NCI-H2107 treated with DMSO at 0.1 percent for 48 hours (cell line): ENCODE measurements around the gene SV2A.
"Not testable (repeated sequence)": the region's sequence is repeated elsewhere in the genome, so short reads cannot be mapped to it uniquely, and the experiment has no call there.

Source experiments
- DNase-seq: peaks from one replicate; lab custom pipeline; 2025; ENCODE audit not compliant: unreplicated experiment; lab: John Stamatoyannopoulos, UW

Gene SV2A

DNA sequence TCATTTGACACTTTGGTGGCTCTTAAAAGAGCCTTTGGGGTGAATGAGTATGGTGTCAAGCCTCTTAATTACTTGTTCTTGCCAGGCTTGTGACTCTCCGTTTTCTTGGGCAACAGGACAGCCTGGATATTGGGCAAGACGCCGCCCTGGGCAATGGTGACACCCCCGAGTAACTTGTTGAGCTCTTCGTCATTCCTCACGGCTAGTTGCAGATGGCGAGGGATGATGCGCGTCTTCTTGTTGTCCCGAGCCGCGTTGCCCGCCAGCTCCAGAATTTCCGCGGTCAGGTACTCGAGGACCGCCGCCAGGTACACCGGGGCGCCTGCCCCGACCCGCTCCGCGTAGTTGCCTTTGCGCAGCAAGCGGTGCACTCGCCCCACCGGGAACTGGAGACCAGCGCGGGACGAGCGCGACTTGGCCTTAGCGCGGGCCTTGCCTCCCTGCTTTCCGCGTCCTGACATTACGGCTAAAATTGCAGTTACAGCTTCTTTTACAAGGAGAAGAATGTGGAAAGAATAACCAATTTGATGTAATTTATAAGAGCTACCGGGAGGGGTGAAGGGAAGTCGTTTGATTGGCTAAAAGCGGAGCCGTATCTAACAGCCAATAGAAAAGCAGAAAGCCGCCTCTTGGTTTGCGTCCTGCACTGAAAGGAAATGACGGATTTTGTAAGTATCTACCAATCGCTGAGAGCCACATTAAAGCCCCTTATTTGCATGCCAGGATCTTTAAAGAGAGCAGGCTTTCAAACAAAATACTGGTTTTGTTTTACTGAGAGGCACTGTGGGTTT, 30.0 kb downstream of the SV2A start:
- DNase-seq = peak; percentile 99

DNA sequence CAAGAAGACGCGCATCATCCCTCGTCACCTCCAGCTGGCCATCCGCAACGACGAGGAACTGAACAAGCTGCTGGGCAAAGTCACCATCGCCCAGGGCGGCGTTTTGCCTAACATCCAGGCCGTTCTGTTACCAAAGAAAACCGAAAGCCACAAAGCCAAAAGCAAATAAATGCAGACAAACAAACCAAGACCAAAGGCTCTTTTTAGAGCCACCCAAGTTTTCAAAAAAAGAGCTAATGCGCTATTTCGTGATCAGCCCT, 30.5 kb downstream of the SV2A start:
- DNase-seq = not testable (repeated sequence)

GRCh38 chr1:149886396-149887195, 31.0 kb downstream of the SV2A start:
- peak; percentile 99 for DNase-seq

DNA sequence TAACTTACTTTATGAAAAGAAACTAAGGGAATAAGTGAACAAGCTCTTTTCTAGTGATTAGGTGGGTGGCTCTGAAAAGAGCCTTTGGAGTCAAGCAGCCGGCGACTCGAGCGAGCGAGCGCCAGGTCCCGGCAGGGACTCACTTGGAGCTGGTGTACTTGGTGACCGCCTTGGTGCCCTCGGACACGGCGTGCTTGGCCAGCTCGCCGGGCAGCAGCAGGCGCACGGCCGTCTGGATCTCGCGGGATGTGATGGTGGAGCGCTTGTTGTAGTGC, 31.6 kb downstream of the SV2A start:
- not testable (repeated sequence) for DNase-seq

GRCh38 chr1:149885339-149886120, 32.1 kb downstream of the SV2A start:
- DNase-seq = peak; percentile 92

GRCh38 chr1:149884433-149885338, 33.0 kb downstream of the SV2A start:
- DNase-seq = peak; percentile 57

DNA sequence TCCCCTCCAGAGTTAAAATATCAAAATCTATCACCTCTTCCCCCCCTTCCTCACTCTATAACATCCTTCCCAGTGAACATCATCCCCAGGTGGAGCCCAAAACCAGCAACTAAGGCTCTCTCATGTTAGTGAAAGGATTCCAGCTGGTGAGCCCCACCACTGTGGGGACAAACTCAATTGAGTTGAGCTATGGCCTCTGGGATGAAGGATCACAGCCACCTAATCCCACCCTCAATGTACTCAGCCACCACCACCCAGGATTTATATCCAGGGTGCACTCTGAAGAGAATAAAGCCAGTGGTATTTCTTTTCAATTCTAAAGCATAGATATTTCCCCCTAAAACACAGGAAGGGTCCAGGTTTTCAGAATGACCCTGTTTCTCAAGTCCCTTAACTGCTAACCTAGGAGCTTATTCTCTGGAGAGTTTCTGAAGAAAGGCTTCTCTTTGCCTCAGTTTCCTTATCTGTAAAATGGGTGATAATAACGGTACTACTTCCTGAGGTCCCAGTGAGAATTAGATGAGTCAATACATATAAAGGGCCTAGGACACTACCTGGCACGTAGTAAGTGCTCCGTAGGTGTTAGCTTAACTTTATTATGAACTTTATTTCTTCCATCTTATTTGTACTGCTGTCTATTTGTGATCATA, 33.9 kb downstream of the SV2A start:
- no peak for DNase-seq

GRCh38 chr1:149881876-149882275, 35.8 kb downstream of the SV2A start:
- DNase-seq = no peak

- no peak for DNase-seq
Measured at GRCh38 chr1:149879556-149879955, 38.1 kb downstream of the SV2A start.

DNA sequence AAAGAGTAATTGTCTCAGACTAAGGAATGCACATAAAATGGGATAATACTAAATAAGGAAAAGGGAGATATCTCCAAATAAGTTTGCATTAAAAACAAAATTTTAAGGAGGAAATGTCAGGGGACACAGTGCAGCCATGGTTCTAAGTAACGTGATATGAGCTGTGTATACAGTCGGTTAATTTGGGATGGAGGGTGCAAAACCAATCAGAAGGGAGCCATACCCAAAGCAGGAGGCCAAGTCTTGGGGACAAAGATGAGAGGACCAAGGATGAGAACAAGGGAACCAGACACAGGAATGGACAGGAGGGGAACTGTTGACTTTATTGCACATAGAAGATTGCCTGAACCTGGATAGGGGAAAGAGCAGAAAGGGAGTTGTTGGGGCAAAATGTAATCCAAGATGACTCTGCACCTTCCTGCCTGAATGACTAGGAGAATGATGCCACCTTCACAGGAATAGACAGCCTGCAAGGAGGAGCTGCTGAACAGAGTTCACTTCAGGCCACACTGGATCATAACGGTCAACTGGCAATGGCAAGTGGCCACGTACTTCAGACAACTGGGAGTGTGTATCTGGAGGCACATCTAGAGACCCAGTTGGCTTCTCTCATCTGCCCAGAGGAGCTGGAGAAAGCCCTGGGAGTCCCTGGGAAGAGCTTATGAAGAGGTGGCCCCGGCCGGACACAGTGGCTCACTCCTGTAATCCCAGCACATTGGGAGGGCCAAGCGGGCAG, 40.3 kb downstream of the SV2A start:
- no peak for DNase-seq

- DNase-seq = not testable (repeated sequence)
Measured at GRCh38 chr1:149873060-149873459, 44.6 kb downstream of the SV2A start.

DNA sequence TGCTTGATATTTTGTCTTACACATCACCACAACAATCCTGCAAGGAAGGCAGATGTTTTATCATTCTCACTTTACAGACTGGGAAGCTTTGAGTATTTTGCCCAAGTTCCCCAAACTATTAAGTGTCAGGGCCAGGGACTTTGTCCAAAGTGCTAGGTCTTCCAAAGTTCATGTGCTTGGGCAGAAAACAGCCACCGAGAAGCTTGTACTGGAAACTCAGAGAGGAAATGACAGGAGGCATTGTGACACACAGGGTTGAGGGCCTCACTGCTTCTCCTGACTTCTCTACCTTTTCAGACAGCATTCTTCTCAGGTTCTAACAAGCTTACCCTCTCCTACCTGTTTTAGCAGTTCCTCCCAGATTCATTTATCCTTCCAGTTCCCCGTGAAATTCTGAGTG, 50.8 kb downstream of the SV2A start:
- not testable (repeated sequence) for DNase-seq

- not testable (repeated sequence) for DNase-seq
Measured at GRCh38 chr1:149861497-149862054, 56.1 kb downstream of the SV2A start.

GRCh38 chr1:149860684-149861496, 56.8 kb downstream of the SV2A start:
- not testable (repeated sequence) for DNase-seq

GRCh38 chr1:149860271-149860670, 57.4 kb downstream of the SV2A start:
- DNase-seq = not testable (repeated sequence)
